GM19099 (cell line): Measurements from ENCODE around the gene OR1L8.

Experiments
- POLR2A ChIP-seq: IDR thresholded peaks from 3 replicates; pipeline ENCODE4 v1.6.1; 2011; ENCODE audit warnings: low read depth; ENCODE audit not compliant: insufficient read length; ENCODE audit errors: extremely low read depth

OR1L8 gene

GRCh38 chr9:122527193-122527592 lies 56.0 kb downstream of the OR1L8 start, which contains the start of gene OR1N1:
TSS of gene OR1N1 (minus strand) at chr9:122527293. CDS start at chr9:122527293, 0 bp downstream.
- no peak for TF ChIP-seq POLR2A

GRCh38 chr9:122526602-122527001 lies 56.6 kb downstream of the OR1L8 start:
- TF ChIP-seq POLR2A = no peak

GRCh38 chr9:122519376-122519775 lies 63.8 kb downstream of the OR1L8 start:
- no peak for TF ChIP-seq POLR2A

- TF ChIP-seq POLR2A = no peak
Measured at GRCh38 chr9:122518841-122519240, 64.3 kb downstream of the OR1L8 start, which contains the start of gene OR1J4. TSS of gene OR1J4 (plus strand) at chr9:122519141. CDS start at chr9:122519141, 0 bp downstream.

- TF ChIP-seq POLR2A = no peak
Measured at GRCh38 chr9:122518226-122518625, 65.0 kb downstream of the OR1L8 start.
